Stimulated activated CD8-positive, alpha-beta memory T cell treated with anti-CD3 and anti-CD28 coated beads, Interleukin-15, amount 100 ng/mL, for 1 hour (primary cell): ENCODE measurements around the gene FGGY.

Experiments used
- DNase-seq: peaks from one replicate; pipeline ENCODE4 v3.0.0-alpha.2; 2020; ENCODE audit warnings: low read depth

FGGY gene

GRCh38 chr1:59316497-59317128 is 19.7 kb downstream of the FGGY start:
- no peak for DNase-seq

- DNase-seq = no peak
Observed at GRCh38 chr1:59317343-59317742, 20.4 kb downstream of the FGGY start.

GRCh38 chr1:59317780-59318179 is 20.9 kb downstream of the FGGY start:
- DNase-seq = no peak

DNA sequence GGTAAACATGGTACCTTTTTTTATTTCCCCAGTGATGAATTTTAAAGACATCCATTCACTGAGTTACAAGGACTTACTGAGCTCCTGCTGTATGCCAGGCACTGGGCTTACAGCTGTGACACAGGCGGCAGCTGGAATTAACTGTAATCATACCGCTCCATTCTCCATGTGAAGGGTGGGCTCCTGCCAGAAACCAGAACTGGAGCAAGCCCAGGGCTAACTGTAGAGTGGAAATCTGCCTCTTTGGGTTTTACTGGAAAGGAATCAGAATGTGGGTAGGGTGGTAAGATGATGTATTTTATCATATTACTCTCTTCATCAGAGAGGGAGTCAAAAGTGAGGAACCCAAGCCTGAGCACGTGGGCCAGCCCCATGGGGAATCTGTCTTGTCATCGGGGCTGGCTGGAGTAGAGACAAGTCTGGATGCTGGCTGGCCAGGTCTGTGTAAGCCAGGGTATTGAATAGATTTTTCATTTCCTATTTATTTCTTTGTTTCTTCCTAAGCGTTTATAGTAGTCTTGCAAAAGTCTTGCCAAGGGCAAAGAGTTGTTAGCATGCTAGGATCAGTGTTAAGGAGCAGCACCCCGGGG is 21.5 kb downstream of the FGGY start:
- no peak for DNase-seq

- DNase-seq = no peak
Observed at GRCh38 chr1:59322394-59322793, 25.5 kb downstream of the FGGY start.

DNA sequence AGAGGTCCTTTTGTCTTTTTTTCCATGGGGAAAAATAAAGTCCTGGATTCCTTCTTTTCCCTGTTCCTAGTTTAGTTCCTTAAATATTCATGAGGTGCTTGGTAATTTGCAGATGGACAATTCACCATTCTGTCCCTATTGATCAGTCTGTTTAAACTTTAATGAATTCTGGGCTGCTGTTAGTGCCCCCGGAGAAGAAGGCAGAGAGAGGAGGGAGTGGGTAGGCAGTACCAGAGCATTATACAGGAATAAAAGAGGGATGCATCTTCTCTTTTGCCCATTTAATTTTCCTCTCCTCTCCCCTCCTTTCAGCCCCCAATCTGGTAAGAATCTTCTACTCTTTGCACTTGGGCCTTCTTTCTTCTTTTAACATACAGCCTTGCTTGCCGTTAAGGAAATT is 25.9 kb downstream of the FGGY start:
- DNase-seq = no peak

GRCh38 chr1:59323879-59324278 is 27.0 kb downstream of the FGGY start:
- DNase-seq = no peak

GRCh38 chr1:59328353-59328752 is 31.5 kb downstream of the FGGY start:
- no peak for DNase-seq

- DNase-seq = no peak
Observed at GRCh38 chr1:59329412-59330053, 32.6 kb downstream of the FGGY start.

GRCh38 chr1:59331686-59332620 is 35.1 kb downstream of the FGGY start:
- no peak for DNase-seq

- no peak for DNase-seq
Observed at GRCh38 chr1:59332983-59333382, 36.1 kb downstream of the FGGY start.

DNA sequence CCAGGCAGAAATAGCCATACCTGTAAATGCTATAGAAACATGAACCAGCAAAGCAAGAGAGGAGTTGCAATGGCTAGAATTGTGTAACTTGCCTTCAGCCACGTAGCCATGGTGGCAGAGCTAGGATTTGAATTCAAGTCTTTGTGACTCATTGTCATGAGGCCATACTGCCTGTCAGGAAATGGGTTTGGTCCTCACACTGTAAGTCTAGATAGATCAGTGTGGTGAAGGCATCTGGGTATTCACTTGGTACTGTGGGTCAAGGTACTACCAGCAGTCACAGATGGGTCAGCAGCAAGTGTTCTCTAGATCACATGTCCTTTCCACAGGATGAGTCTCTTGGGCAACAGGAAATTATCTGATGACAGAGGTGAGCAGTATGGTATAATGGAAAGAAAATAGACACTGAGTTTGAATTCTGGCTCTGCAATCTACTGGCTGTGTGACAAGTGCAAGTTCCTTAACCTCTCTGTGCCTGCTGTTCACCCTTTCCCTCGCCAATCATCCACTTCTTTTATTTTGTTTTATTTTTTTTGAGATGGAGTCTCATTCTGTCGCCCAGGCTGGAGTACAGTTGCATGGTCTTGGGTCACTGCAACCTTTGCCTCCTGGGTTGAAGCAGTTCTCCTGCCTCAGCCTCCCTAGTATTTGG is 36.9 kb downstream of the FGGY start:
- DNase-seq = no peak

DNA sequence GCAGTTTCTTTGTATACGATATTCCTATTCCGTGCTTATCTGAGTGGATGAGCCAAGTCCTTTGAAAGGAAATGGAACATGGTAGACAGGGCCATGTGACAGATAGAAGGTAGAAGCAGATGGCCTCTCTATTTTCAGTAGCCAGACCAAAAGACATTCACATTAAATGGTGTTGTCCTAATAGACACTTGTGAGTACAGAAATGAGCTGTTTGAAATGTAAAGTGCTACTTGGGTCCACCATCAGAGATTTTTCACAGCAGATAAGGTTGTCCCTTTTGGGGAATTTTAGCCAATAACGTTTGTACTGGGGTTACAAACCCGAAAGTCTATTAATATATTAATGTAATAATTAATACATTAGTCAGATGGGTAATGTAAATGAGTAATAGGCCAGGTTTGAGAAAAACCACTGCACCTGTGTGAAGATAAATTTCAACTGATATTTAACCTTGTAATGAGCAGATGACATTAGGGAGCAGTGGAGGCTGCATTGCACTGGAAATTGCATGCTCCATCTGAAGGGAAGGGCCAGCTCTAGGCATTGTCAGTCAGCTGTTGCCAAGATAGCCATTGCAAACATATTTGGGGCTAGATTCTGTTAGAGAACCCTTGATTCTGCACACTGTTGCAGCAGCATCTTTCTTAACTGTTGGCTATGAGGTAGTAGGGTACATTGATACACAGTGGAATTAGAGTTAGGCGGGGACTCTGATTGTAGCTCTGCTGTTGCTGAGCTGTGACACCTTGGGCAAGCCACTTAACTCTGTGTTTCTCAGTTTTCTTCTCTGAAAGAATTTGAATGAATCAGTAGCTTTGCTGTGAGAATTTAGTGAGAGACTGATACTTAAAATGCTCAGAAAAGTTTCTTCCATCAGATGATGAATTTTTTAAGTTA is 43.8 kb downstream of the FGGY start:
- no peak for DNase-seq

DNA sequence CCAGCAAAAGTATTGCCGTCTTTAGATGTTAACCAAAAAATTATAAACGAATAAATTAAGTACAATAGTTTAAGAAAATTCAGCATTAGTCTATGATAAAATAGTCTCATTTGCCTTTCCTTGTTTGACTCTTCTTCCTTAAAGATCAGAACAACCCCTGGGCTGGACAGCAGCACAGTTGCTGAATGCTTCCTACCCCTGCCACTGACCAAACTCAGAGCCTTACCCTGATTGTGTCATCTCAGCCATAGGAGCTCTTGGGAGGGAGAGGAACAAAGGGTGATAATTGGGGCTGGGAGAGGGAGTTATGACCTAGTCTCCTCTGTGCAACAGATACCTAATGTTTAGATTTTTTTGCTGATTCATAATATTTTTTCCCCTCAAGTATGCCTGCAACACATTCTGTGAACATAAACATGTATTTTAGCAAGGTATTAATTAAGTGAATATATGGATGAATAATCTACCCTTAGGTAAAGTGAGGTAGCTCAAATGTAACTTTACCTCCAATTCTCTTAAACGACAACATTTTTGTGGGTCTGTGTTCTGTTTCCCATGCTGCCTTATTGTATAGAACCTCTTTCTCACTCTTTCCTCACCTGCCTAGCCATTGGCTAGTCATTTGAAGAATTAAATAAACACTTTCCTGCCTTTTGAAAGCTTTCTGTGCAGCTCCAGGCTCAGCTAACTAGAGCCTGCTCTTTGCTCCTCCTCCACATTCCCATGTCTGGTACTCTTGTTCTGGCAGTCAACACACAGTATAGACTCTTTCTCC is 46.1 kb downstream of the FGGY start:
- no peak for DNase-seq

DNA sequence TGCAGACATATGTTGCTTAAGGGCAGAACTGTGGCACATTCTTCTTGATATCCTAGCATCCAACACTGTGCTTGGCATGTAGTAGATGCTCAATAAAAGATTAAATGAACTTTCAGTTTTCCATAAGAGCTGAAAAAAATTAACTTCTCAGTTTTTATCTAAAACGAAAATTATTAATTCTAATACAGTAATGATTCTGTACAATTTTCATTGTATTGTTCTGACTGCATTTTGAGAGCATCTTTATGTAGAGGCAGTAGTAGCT is 46.6 kb downstream of the FGGY start:
- no peak for DNase-seq

DNA sequence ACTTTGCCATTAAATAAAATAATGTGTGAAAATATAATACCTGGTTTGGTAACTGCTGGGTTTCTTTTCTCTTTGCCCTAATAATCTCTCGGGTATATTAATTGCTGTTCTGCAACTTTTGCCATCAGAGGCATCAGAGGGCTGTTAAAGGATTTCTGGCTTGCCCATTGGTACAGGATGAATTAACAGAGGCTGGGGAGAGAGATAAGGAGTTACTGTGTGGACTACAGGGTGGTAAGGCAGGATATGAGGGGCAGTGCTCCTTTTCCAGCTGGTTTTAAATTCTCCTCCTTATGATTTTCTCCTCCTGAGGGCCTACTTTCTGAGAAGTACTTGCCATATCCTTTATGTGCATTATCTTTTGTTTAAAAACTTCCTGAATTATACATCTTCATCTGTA is 48.3 kb downstream of the FGGY start:
- DNase-seq = no peak

GRCh38 chr1:59346429-59346828 is 49.5 kb downstream of the FGGY start:
- DNase-seq = no peak

DNA sequence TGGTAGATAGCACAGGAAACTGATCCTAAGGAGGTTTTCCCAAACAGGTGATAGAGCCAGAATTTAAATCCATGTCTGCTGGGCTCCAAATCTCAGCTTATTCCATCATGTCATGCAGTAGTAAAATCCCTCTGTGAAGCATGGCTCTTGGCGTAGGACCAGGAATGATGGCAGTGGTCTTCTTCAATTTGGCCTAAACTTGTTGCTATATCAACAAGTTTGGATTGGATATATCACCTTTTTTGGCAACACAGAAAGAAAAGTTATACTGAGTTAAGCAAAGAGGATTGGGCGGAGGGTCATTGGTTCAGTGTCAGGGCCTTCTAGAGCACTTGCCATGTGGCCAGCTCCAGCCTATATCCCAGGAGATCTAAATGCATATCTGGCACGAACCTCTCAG is 52.2 kb downstream of the FGGY start:
- no peak for DNase-seq

- no peak for DNase-seq
Observed at GRCh38 chr1:59350521-59350920, 53.6 kb downstream of the FGGY start.

GRCh38 chr1:59352065-59352464 is 55.2 kb downstream of the FGGY start:
- no peak for DNase-seq

DNA sequence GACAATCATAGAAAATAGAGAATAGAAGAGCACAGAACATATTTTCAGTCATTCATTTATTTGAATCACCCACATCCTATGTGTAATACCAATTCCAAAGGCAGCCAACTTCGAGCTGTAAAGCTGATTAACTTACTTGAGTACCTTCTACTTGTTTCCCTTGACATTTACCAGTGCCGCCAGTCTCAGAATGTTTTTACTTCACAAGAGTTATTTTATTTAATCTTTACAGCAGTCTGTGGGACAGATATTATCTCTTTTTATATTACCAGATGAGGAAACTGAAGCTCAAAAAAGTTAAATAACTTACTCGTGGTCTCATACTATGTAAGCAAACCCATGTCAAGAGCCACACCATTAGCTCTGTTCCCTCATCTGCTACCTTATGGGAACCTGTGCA is 56.6 kb downstream of the FGGY start:
- DNase-seq = no peak
